ENCODE data around the gene SAFB. TPM values are rescaled to one million over a fixed set of nuclear protein-coding genes. Genes with fewer than 3 reads are reported as not detected.

SAFB gene
- total and polyA plus RNA-seq, 7 donors: 51.3 to 88.9 (median 62.1) TPM

DNA sequence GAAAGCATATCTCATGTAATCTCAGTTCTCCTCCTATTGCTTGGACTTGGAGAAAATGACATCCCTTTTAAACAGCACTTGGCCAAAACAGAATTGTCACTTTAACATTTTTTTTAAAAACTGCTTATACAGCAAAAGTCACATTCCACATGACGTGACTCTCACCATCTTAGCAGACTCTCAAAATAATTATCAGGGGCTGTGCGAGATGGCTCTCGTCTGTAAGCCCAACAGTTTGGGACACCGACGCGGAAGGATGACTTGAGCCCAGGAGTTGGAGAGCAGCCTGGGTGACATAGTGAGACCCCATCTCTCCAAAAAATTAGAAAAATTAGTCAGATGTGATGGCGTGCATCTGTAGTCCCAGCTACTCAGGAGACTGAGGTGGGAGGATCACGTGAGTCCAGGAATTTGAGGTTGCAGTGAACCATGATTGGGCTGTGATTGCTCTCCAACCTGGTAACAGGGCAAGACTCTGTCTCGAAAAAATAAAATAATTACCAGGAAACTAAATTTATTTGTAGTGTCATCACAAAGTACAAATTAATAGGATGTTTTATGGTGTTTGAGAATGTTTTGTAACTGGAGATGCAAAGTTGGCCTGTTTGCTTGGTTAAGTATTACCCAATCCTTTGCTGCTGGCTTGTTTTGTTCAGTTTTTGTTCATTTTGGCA is 8.8 kb downstream of the SAFB start:
- no peaks in the 10 kb centered on the region for H3K9me3 ChIP-seq
- no peaks in the 10 kb centered on the region for H3K27me3 ChIP-seq (ENCODE audit: insufficient read depth in 3 of 3, low read length in 2 of 3)
- DNase-seq (no peak), ATAC-seq (peak in 1 of 4 donors; percentile 54)
- intact Hi-C loops (cut with DNase I): no loop called here
- peak overlapping the region; percentile 32 for H3K27ac ChIP-seq
- peak overlapping the region; percentile 9 for H3K4me3 ChIP-seq
- H3K36me3 ChIP-seq (ENCODE audit: insufficient read depth in 1 of 2, low read depth in 1 of 2): peaks cover 0 to 31% of the 10 kb centered on the region in 2 donors
- 45 to 62% (median 48%) methylated on average over 9 of the region's 9 CpGs for WGBS, 3 donors
- TF ChIP-seq, protein P1, sequence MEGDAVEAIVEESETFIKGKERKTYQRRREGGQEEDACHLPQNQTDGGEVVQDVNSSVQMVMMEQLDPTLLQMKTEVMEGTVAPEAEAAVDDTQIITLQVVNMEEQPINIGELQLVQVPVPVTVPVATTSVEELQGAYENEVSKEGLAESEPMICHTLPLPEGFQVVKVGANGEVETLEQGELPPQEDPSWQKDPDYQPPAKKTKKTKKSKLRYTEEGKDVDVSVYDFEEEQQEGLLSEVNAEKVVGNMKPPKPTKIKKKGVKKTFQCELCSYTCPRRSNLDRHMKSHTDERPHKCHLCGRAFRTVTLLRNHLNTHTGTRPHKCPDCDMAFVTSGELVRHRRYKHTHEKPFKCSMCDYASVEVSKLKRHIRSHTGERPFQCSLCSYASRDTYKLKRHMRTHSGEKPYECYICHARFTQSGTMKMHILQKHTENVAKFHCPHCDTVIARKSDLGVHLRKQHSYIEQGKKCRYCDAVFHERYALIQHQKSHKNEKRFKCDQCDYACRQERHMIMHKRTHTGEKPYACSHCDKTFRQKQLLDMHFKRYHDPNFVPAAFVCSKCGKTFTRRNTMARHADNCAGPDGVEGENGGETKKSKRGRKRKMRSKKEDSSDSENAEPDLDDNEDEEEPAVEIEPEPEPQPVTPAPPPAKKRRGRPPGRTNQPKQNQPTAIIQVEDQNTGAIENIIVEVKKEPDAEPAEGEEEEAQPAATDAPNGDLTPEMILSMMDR (IDR thresholded peaks at IDR 0.05): no peak
- peaks cover 77% of the 10 kb centered on the region for H3K4me1 ChIP-seq

GRCh38 chr19:5632241-5632612 is 9.3 kb downstream of the SAFB start:
- WGBS, 3 donors: 61 to 74% (median 65%) methylated on average over 4 of the region's 4 CpGs
- Histone ChIP-seq H3K4me3 (peak overlapping the region; percentile 8), H3K27ac (peak overlapping the region; percentile 32), H3K36me3 (ENCODE audit: insufficient read depth in 1 of 2, low read depth in 1 of 2) (peaks cover 0 to 26% of the 10 kb centered on the region in 2 donors), H3K4me1 (peaks cover 74% of the 10 kb centered on the region), H3K27me3 (ENCODE audit: insufficient read depth in 3 of 3, low read length in 2 of 3) (no peaks in the 10 kb centered on the region), H3K9me3 (no peaks in the 10 kb centered on the region)
- peak in 1 of 4 donors; percentile 12 for ATAC-seq
- intact Hi-C loops (cut with DNase I): no loop called here
- DNase-seq: no peak
- TF ChIP-seq, protein P1 (IDR thresholded peaks at IDR 0.05): no peak

- peak overlapping the region; percentile 8 for H3K4me3 ChIP-seq
- H3K9me3 ChIP-seq: no peaks in the 10 kb centered on the region
- no peak for DNase-seq
- WGBS, 3 donors: 78 to 89% (median 82%) methylated on average over 5 of the region's 5 CpGs
- intact Hi-C loops (cut with DNase I): no loop called here
- no peaks in the 10 kb centered on the region for H3K27me3 ChIP-seq (ENCODE audit: insufficient read depth in 3 of 3, low read length in 2 of 3)
- H3K4me1 ChIP-seq: peaks cover 69% of the 10 kb centered on the region
- ATAC-seq: peak in 1 of 4 donors; percentile 19
- TF ChIP-seq, protein P1 (IDR thresholded peaks at IDR 0.05): no peak
- peaks cover 0 to 22% of the 10 kb centered on the region in 2 donors for H3K36me3 ChIP-seq (ENCODE audit: insufficient read depth in 1 of 2, low read depth in 1 of 2)
- H3K27ac ChIP-seq: no peak overlapping the region
Measured at GRCh38 chr19:5632657-5633056, 9.8 kb downstream of the SAFB start.

DNA sequence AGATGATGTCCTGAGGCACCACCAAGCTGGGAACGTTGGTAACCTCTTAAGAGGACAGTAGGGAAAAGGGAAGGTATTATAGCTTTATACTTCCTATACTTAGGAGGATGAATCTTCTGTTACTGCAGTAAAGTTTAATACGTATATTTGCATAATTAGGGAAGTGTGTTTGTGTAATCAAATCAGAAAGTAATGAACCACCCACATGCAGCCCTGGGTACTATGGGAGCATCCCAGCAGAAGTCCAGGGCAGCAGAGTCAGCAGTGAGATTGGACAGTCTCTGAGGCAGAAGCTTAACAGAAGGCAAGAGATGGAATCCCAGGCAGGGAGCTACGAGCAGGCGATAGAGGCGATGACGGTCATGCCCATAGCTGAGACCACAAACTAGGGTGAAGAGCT is 12.5 kb downstream of the SAFB start:
- no peak for ATAC-seq
- 82 to 88% (median 83%) methylated on average over 6 of the region's 6 CpGs for WGBS, 3 donors
- H3K4me1 ChIP-seq: peaks cover 56% of the 10 kb centered on the region
- intact Hi-C loops (cut with DNase I): no loop called here
- no peaks in the 10 kb centered on the region for H3K27me3 ChIP-seq (ENCODE audit: insufficient read depth in 3 of 3, low read length in 2 of 3)
- H3K4me3 ChIP-seq: no peak overlapping the region
- H3K36me3 ChIP-seq (ENCODE audit: insufficient read depth in 1 of 2, low read depth in 1 of 2): peaks cover 0 to 2% of the 10 kb centered on the region in 2 donors
- H3K9me3 ChIP-seq: no peaks in the 10 kb centered on the region
- DNase-seq: no peak
- TF ChIP-seq, protein P1 (IDR thresholded peaks at IDR 0.05): no peak
- H3K27ac ChIP-seq: no peak overlapping the region

DNA sequence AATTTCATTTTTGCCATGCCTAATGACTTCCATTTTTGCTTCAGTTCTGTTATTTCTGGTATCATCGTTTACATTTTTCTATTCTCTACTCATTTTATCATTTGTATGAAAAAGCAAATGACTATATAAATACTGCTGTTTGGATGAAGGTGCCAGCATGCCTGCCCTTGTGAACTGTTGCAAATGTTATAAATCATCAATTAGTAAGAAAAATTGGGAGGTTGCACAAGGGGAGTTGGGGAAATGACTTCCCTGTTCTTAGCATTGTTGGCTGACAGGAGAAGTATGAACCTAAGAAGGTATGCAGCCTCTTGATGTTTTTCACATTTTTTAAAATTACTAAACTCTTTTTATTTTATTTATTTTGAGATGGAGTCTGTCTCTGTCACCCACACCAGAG is 15.1 kb downstream of the SAFB start:
- intact Hi-C loops (cut with DNase I): no loop called here

More for the DNA sequence above, 15.1 kb downstream of the SAFB start:
- Histone ChIP-seq H3K36me3 (ENCODE audit: insufficient read depth in 1 of 2, low read depth in 1 of 2) (peaks cover 3 to 18% of the 10 kb centered on the region in 2 donors), H3K4me1 (peaks cover 33% of the 10 kb centered on the region), H3K4me3 (no peak overlapping the region), H3K9me3 (no peaks in the 10 kb centered on the region), H3K27ac (no peak overlapping the region), H3K27me3 (ENCODE audit: insufficient read depth in 3 of 3, low read length in 2 of 3) (no peaks in the 10 kb centered on the region)
- ATAC-seq (no peak), DNase-seq (no peak)
- 28 to 75% (median 44%) methylated on average over 1 of the region's 1 CpG for WGBS, 3 donors
- TF ChIP-seq, protein P1 (IDR thresholded peaks at IDR 0.05): no peak

Data from psoas muscle (tissue), 8 donors.